Suppressor macrophage treated with lipopolysaccharide for 1 hour (primary cell): Measurements from ENCODE around the gene ASPSCR1.
A peak's percentile ranks its signal among the peaks of the same experiment; 100 is the strongest.

ENCODE experiments used
- DNase-seq, 3 donors: peaks; one replicate each; pipeline ENCODE4 v3.0.0-alpha.2; 2020 to 2022

ASPSCR1 gene

DNA sequence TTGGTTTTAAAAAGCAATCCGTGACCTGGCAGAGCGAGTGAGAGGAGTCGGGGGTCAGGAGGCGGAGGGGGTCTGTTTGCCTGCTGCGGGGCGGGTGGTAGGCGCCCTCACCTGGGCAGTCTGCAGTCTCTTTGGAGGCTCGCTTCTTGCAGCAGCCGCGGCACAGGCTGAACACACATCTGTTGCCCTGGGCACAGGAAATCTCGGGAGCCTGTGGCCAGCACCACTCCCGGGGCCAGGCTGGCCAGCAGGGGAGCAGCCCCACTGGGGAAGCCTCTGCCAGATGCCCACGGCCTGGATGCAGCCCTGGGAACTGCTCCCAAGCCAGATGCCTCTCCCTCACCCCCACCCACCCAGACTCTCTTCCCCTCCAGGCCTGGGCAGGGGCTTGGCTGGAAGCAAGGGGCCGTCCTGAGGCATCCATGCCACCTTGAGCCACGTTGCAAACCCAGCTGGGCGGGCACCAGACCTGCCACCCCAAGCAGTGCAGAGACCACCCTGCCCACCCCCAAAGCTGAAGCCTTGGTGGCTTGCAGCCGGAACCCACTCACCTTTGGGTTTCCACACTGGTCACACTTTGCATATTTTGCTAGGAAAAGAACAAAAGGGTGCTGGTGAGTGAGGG, 80.9 kb downstream of the ASPSCR1 start:
- no peak for DNase-seq

DNA sequence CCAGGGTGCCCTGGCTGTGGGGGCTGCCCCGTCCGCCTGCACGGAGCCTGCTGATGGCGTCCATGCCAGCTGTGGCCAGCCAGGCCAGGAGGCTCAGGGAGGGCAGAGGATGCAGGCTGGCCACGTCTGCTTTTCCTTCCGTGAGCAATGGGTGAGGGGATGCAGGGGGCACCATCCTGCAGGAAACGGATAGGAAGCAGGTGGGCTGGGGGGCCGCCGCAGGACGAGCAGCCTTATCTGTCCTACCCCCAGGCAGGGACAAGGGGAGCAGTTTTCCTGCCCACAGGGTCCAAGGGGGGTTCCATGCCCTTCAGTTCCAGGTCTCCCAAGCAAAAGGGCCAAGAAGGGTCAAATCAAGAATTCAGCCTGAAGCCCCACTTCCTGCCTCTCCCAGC, 81.4 kb downstream of the ASPSCR1 start:
- no peak for DNase-seq

DNA sequence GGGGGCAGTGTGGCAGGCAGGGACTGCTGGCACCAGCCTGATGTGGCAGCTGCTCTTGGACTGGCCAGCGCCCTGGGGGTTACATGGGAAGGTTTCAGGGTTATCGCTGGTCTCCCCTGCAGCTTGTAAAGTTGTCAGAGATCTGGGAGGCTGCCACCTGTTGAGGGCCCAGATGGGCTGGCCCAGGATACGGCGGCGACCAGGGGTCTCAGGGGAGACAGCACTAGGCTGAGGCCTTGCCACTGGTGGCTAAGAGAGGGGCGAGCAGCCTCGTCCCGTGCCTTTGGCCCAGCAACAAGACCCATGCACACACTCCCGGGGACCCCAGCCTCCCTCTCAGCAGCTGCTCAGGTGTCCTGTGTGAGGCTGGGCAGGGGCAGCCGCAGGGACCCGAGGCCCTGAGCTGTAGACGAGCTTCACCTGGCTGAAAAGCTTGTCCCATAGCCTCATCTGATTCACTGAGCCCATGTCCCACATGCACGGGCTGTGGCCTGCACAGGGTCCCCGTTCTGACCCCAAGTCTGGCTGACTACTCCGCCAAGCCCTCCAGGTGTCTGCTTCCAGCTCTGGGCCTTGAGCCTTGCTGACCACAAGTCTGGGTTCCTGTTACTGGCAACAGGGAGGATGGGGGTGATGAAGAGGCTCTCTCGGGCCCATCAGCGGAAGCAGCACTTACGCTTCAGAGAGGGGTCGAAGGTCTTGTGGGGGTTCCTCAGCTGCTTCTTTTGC, 82.0 kb downstream of the ASPSCR1 start:
- DNase-seq, result no peak

DNA sequence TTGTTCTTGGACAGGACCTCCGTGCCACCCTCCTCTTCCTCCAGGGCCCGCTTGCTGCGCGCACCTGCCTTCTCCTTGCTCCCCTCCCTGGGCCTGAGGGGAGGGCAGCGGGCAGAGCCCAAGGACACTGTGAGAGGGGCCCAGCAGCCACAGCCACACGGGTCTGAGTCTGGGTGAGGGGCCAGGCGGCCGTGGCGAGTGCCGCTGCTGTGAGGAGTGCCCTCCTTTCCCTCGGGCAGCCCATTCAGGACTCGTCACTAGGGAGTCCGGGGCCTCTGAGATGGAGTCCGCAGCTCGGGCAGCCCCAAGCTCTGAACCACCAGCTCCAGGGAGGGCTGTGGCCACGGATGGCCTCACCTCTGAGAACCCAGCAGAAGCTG, 82.6 kb downstream of the ASPSCR1 start:
- DNase-seq, result no peak

DNA sequence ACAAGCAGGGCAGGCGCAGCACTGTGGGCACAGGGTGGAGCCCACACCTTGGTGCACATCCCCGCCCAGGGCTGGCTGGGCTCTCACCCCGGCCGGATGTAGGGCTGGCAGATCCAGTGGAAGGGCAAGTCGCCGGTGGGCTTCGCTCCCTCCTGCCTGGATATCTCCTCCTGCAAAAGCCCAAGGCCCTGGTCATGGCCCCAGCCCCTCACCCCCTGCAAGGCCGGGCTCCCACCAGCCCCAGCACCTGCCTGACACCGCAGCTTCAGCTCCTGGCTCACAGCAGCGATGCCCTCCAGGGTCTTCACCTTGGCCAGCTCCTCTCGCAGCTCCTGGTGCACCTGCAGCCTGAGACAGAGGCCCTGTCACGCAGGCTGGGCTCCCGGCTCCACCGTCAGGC, 83.2 kb downstream of the ASPSCR1 start:
- no peak for DNase-seq

DNA sequence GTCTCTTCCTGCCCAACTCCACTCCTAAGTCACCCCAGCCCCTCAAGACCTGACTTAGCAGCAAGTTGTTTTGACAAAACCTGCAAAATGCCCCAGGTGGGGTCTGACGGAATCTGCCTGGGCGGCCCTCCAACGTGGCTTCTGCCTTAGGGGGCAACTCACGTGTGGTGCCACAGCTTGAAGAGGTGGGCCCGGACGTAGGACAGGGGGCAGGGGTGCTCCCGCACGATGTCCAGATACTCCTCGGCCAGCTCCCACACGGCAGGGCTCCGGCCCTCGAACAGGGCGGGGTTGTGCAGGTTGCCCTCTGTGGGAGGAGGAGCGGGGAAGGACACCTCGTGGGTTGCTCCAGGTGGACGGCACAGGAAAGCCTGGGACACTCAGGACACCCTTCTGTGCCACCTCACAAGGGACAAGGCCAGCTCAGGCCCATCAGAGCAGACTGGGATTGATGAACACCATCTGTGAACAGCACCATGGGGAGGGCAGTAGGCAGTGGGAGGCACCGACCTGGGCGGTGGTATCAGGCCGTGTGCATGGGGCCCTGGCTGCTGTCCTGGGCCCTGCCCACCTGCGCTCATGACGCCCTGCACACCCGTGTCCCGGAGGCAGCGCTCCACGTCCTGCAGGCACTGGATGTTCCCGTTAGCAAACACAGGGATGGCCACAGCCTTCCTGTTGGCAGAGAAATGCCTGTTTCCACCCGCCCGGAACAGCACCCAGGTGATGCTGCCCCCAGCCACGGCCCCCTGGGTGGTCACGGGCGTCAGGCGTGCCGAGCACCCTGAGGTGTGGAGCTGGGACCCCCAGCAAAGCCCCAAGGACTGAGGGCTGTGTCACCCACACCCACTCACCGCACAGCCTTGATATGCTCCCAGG, 83.9 kb downstream of the ASPSCR1 start:
- DNase-seq, result no peak

DNA sequence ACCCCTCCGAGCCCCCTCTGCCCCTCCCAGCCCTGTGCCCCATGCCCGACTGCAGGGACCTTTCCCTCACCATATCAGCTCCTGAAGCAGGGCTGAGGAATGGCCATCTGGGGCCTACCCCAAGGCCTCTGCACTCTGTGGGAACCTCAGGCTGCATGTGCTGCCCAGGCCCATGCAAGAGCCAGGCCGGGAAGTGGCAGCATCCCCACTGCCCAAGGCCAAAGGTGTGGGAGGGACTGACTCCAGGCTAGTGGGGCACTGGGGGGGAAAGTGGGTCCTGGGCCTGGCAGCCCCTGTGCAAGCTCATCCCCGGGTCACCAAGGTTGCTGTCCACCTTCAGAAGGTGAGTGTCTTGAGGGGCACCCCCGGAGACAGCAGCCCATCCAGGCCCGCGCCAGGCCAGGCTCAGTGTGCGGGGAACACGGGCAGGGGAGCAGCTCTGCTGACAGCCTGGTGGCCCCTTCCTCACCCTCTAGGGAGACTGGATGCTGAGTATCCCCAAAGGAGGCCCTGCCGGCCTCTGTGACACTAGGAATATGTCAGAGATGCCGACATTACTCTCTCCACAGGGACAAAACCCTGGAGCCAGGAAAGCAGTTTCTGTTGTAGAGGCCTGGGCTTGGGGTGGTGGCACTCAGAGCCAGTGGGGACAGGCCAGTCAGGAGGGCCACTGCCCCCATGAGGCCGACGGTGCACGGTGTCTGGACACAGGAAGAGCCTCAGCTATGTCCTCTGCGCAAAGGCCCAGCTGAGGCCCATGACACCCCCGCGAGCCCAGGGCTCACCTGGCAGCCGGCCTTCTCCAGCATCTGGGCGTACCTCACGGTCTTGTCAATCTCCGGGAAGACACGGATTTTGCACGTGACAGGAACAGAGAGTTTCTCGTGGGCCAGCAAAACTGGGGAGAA, 84.9 kb downstream of the ASPSCR1 start:
- DNase-seq, result peak in 1 of 3 donors; percentile 25

DNA sequence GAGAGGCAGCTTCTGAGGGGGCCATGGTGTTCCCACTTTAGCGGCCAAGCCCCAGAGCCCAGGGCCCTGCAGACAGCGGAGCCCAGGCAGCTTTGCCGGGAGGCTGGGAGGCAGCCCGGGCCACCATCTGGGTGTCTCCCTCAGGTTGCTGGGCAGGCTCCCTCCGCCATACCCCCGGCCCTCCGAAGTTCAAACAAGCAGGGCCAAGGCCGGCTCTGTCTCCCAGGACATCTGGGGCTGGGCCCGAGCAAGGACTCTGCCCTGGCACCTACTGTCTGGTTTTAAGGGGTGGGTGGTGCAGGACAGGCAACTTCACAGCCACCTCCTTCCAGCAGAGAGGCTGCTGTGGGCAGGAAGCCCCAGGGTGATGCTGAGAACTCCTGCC, 85.5 kb downstream of the ASPSCR1 start:
- DNase-seq, result no peak

DNA sequence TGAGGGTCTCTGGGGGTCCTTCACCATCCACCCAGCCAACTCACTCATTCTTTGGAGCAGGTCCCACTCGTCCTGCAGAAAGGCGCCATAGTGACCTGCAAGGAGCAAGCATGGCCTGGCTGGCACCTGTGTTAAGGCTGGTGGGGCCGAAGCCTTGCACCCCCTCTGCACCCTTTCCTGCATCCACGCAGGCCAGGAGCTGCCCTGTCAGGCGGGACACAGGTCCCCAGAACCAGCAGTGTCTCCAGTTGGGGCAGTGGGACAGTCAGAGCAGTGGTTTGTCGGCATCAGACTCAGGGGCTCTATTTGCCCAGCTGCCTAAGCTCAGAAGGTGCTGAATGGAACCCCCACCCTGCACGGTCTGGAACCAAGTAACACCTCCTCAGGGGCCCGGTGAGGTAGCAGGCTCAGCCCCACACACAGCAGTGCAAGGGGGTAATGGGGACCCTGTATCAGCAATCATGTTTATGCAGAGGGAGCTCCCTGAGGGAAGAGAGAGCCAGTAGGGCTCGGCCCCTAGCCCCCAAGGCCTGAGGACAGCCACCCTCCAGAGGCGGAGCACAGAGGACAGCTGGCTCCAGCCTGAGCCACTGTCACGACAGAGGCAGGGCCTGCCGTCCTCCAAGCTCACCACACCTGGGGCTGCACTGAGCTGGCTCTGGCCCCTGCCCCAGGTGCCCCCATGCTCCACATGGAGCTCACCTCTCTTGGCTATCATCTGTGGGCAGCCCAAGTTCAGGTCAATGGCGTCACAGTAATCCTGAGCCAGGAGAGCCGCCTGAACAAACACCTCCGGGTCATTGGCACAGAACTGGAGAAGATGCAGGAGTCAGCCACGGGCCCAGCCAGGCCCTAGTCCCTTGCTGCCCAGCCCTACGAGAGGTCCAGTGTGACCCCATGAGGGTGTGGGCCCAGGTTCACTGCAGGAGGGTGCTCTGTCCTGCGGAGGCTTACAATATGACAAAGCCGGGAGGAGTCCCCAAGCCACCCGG, 86.3 kb downstream of the ASPSCR1 start:
- DNase-seq, result no peak

DNA sequence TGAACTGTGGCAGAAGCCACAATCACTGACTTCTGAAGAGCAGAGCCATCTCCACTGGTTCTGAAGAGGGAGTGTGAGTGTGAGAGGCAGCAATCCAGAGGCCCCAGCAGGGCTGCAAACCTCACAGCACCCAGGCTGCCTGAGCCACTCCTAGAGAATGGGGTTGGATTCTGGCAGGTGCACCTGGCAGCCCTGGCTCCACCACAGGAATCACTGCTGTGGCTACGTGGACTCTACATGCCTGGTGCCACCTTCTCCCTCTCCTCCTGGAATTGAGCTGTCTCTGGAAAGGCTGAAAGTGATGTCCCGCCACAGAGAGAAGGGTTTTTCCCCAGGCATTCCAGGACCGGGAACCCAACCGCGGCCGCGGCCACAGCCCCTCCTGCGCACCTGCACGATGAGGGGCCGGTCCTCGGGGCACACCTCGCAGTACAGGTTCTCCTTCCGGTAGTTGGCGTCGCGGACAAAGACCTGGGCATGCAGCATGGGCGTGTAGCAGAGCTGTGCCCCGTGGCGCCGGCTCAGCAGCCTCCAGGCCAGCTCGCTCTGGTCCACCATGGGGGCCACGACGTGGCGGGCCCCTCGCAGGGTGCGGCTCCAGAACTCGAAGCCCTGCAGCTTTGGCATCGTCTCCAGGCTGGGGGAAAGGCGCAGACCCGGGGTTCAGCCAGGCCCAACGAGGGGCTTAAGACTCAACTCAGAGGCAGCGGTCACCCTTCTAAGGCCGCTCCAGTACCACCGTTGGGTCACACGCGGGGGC, 87.2 kb downstream of the ASPSCR1 start:
- DNase-seq, result no peak

DNA sequence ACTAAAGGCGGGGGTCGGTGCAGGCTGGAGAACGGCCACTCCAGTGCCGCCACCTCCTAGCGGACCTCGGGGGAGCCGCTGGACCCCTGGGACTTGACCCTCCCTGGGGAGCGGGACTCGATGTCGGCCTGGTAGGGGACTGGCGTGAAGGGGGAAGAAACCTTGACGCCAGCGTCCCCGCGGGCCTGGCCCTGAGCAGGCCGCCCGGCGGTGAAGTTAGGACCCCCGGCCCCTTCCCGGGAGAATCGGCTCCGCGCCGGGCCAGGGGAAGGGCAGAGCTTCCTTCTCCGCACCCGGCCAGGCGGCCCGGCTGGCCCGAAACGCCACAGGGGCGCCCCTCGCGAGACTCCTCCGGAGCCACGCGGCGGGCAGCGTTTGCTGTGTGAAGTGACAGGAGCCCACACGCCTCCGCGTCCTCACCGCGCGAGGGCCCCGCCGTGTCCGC, 87.8 kb downstream of the ASPSCR1 start:
- peak in 2 of 3 donors; percentile 59 to 73 for DNase-seq

DNA sequence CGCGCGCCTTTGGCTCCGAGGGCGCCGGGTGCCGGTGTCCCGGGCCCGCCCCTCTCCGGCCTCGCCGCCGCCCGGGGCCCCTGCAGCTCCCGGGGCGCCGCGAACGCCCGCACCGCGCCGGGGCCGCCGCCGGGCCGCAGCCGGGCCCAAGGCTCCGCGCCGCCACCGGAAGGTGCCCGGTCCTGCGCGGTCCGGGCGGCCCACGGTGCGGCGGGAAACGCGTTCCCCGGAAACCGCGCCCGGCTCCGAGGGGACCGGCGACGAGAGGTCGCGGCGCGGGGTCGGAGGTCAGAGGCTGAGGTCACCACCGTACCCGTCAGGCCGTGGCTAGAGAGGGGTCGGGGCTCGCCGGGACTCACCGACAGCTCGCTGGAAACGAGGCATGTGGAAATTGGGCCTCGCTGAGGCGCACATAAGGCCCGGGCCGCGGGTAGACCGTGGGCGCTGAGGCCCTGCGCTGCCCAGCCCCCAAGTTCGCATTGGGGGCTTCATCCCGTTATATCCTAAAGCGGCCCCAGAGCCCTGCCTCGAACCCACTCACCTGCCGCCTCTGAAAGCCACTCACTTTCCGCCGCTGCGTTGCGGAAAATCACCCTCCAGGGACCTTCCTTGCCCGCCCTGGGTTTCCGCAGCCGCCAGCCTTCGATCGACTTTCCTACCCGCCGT, 88.3 kb downstream of the ASPSCR1 start, which contains the start of gene DUS1L:
Gene DUS1L, minus strand, starts transcription at position 167 of the 666 bp plus-strand sequence. CDS start 745 bp downstream, outside the sequence.
- DNase-seq, result peak; percentile 78 to 93 (median 88)
